GM21526 (cell line): ENCODE measurements around the gene P3H2.

ENCODE experiments used
- ATAC-seq: cut with Tn5 transposase; IDR thresholded peaks from one replicate; pipeline ENCODE4 v1.9.1; 2021; ENCODE audit warnings: moderate library complexity; ENCODE audit not compliant: unreplicated experiment, low FRiP score

Gene P3H2

GRCh38 chr3:189909139-189909538 lies 211.6 kb downstream of the P3H2 start:
- ATAC-seq, result no peak

GRCh38 chr3:189908646-189909045 lies 212.1 kb downstream of the P3H2 start:
- ATAC-seq, result no peak

GRCh38 chr3:189907803-189908202 lies 212.9 kb downstream of the P3H2 start:
- no peak for ATAC-seq
